ENCODE data around the gene CLDND2.
A peak's percentile ranks its signal among the peaks of the same experiment; 100 is the strongest.
"Not testable (repeated sequence)": the region's sequence is repeated elsewhere in the genome, so short reads cannot be mapped to it uniquely, and the experiment has no call there.

The CLDND2 gene
- 0.33 to 0.77 (median 0.42) reads per million in 3 experiments for total RNA-seq

GRCh38 chr19:51368366-51369282 is at the start of gene CLDND2:
TSS of gene CLDND2 (minus strand) at chr19:51369003. CDS start at chr19:51368577, 426 bp downstream.
- DNase-seq = no peak

GRCh38 chr19:51417810-51418157 is 49.0 kb upstream of the CLDND2 start:
- no peak for DNase-seq

- DNase-seq = no peak
Measured at GRCh38 chr19:51417107-51417809, 48.5 kb upstream of the CLDND2 start, which contains the start of gene SIGLEC10. TSS of gene SIGLEC10 (minus strand) at chr19:51417642. CDS start at chr19:51417581, 61 bp downstream.

- DNase-seq = not testable (repeated sequence)
Measured at GRCh38 chr19:51416422-51416821, 47.6 kb upstream of the CLDND2 start.

- no peak for DNase-seq
Measured at GRCh38 chr19:51415187-51415586, 46.4 kb upstream of the CLDND2 start.

GRCh38 chr19:51410950-51411748 is 42.3 kb upstream of the CLDND2 start:
- no peak for DNase-seq

GRCh38 chr19:51407511-51408131 is 38.8 kb upstream of the CLDND2 start:
- DNase-seq = peak; percentile 16

- no peak for DNase-seq
Measured at GRCh38 chr19:51402117-51402516, 33.3 kb upstream of the CLDND2 start.

- not testable (repeated sequence) for DNase-seq
Measured at GRCh38 chr19:51399936-51400335, 31.1 kb upstream of the CLDND2 start.

GRCh38 chr19:51399231-51399630 is 30.4 kb upstream of the CLDND2 start:
- DNase-seq = no peak

GRCh38 chr19:51398096-51398704 is 29.4 kb upstream of the CLDND2 start:
- DNase-seq = no peak

GRCh38 chr19:51397453-51397852 is 28.6 kb upstream of the CLDND2 start:
- not testable (repeated sequence) for DNase-seq

- DNase-seq = no peak
Measured at GRCh38 chr19:51396175-51396574, 27.4 kb upstream of the CLDND2 start.

- peak; percentile 88 for DNase-seq
Measured at GRCh38 chr19:51394050-51394836, 25.4 kb upstream of the CLDND2 start.

GRCh38 chr19:51392701-51393100 is 23.9 kb upstream of the CLDND2 start:
- DNase-seq = no peak

GRCh38 chr19:51391073-51391611 is 22.3 kb upstream of the CLDND2 start:
- DNase-seq = no peak

GRCh38 chr19:51389143-51389542 is 20.3 kb upstream of the CLDND2 start:
- DNase-seq = no peak

GRCh38 chr19:51387924-51388389 is 19.2 kb upstream of the CLDND2 start, which contains the start of gene LIM2:
TSS of gene LIM2 (minus strand) at chr19:51387974. CDS start at chr19:51387443, 531 bp downstream.
- no peak for DNase-seq

- no peak for DNase-seq
Measured at GRCh38 chr19:51386882-51387520, 18.2 kb upstream of the CLDND2 start.

- DNase-seq = no peak
Measured at GRCh38 chr19:51382004-51382403, 13.2 kb upstream of the CLDND2 start.
